DMS79 treated with DMSO at 0.1 percent for 48 hours (cell line): ENCODE data around the gene POMC.
"Not testable (repeated sequence)": the region's sequence is repeated elsewhere in the genome, so short reads cannot be mapped to it uniquely, and the experiment has no call there.

Source experiments
- DNase-seq: peaks from one replicate; lab custom pipeline; 2025; lab: John Stamatoyannopoulos, UW

Gene POMC

GRCh38 chr2:25132693-25133092, 35.7 kb downstream of the POMC start:
- no peak for DNase-seq

GRCh38 chr2:25132299-25132635, 36.1 kb downstream of the POMC start:
- DNase-seq: no peak

GRCh38 chr2:25131567-25132298, 36.6 kb downstream of the POMC start:
- no peak for DNase-seq

- DNase-seq: no peak
Observed at GRCh38 chr2:25131253-25131566, 37.2 kb downstream of the POMC start.

GRCh38 chr2:25129901-25130520, 38.4 kb downstream of the POMC start:
- DNase-seq: no peak

- DNase-seq: no peak
Observed at GRCh38 chr2:25127646-25128045, 40.7 kb downstream of the POMC start.

- DNase-seq: not testable (repeated sequence)
Observed at GRCh38 chr2:25127071-25127470, 41.3 kb downstream of the POMC start.

- DNase-seq: no peak
Observed at GRCh38 chr2:25125976-25126375, 42.4 kb downstream of the POMC start.

GRCh38 chr2:25125189-25125588, 43.2 kb downstream of the POMC start:
- DNase-seq: no peak

GRCh38 chr2:25123682-25124081, 44.7 kb downstream of the POMC start:
- no peak for DNase-seq

GRCh38 chr2:25122367-25122766, 46.0 kb downstream of the POMC start:
- DNase-seq: no peak

- DNase-seq: no peak
Observed at GRCh38 chr2:25119263-25119662, 49.1 kb downstream of the POMC start.

GRCh38 chr2:25116956-25117355, 51.4 kb downstream of the POMC start:
- DNase-seq: no peak

GRCh38 chr2:25115902-25116301, 52.5 kb downstream of the POMC start:
- no peak for DNase-seq

- no peak for DNase-seq
Observed at GRCh38 chr2:25115249-25115883, 53.0 kb downstream of the POMC start.

- no peak for DNase-seq
Observed at GRCh38 chr2:25112113-25112512, 56.3 kb downstream of the POMC start.
